ENCODE results near the gene MYLIP.

DNA sequence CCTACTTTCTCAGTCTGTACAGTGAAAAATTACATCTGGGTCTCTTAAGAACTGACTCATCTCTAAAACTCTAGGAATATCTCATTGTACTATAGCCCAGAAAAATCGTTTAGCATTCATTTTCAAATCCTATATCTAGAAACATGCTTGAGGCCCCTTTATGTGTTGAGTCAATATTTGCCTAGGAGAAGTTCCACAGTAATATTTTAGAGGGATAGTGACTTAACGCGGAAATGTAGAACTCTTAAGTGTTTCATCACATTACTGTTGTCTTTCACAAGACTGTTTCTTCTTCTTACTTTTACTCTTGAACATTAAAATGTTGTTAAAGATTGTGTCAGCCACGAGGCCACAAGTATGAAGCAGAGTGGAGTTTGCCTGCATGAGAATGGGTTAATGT, 23.0 kb upstream of the MYLIP start:
- TF ChIP-seq, protein P1, sequence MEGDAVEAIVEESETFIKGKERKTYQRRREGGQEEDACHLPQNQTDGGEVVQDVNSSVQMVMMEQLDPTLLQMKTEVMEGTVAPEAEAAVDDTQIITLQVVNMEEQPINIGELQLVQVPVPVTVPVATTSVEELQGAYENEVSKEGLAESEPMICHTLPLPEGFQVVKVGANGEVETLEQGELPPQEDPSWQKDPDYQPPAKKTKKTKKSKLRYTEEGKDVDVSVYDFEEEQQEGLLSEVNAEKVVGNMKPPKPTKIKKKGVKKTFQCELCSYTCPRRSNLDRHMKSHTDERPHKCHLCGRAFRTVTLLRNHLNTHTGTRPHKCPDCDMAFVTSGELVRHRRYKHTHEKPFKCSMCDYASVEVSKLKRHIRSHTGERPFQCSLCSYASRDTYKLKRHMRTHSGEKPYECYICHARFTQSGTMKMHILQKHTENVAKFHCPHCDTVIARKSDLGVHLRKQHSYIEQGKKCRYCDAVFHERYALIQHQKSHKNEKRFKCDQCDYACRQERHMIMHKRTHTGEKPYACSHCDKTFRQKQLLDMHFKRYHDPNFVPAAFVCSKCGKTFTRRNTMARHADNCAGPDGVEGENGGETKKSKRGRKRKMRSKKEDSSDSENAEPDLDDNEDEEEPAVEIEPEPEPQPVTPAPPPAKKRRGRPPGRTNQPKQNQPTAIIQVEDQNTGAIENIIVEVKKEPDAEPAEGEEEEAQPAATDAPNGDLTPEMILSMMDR (conservative IDR thresholded peaks at IDR 0.05 in 1 of 2, IDR thresholded peaks at IDR 0.05 in 1 of 2; ENCODE audit: low read depth in 1 of 2, low read length in 2 of 2) = no peak
- no peak for TF ChIP-seq EZH2 (IDR thresholded peaks at IDR 0.05; ENCODE audit: low read length, missing control alignments)

Data from fibroblast of lung (primary cell).